Left kidney (tissue), 2 donors: ENCODE results near the gene TTC28. TPM values are rescaled to one million over a fixed set of nuclear protein-coding genes. Genes with fewer than 3 reads are reported as not detected.
"Not testable (repeated sequence)": the region's sequence is repeated elsewhere in the genome, so short reads cannot be mapped to it uniquely, and the experiment has no call there.

Experiments used
- DNase-seq: peaks from one replicate; pipeline ENCODE4 v3.0.0-alpha.2; 2013
- polyA plus RNA-seq: library from polyadenylated mRNA; unstranded; fragments of 120-200 nt; gene quantifications from one replicate; pipeline ENCODE4 v1.2.1, GENCODE V29; 2013; ENCODE audit not compliant: insufficient read length

Gene TTC28
- polyA plus RNA-seq, 1 donor = 45.8 TPM

DNA sequence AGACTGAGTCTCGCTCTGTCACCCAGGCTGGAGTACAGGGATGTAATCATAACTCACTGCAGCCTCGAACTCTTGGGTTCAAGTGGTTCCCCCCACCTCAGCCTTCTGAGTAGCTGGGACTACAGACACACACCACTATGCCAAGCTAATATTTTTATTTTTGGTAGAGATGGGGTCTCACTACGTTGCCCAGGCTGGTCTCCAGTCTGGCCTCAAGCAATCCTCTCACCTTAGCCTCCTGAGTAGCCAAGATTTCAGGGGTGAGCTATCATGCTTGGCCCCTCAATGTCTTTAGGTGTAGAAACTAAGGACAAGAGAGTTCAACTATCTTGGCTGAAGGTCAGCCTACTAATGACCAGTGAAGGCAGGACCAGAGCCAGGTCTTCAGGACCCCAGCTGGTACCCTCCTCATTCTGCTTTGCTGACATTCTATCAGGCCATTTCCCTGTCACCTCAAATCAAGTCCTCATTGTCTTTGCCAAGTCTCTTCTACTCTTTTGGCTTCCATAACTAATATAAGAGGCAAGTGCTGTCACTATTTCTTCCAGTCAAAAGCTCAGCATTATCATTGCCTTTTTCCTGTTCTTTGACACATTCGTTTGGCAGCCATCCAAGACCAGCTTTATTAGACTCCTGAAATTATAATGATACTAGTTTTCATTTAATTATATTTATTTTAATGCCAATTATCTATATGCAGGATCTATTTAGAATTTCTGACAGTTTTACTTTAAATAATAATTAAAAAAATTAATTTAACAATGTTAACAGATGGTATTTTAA lies 496.4 kb downstream of the TTC28 start:
- DNase-seq = no peak

- no peak for DNase-seq
Observed at GRCh38 chr22:28180804-28181731, 498.6 kb downstream of the TTC28 start.

DNA sequence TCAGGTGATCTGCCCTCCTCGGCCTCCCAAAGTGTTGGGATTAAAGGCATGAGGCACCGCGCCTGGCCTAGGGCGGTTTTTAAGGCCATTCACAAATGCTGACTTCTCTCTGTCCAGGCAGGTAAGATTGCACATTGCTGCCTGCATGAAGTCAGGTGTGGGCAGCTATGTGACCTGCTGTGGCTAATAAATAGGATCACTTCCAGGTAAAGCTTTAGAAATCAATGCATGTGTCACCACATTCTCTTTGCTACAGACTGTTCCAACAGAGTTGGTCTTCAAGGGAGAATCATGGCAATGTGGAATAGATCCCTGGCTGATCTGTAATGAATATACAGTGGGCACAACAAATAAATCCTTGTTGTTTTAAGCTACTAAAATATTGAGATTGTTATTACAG lies 500.2 kb downstream of the TTC28 start:
- no peak for DNase-seq

GRCh38 chr22:28175730-28176492 lies 503.7 kb downstream of the TTC28 start:
- no peak for DNase-seq

- no peak for DNase-seq
Observed at GRCh38 chr22:28174509-28174908, 505.1 kb downstream of the TTC28 start.

- DNase-seq = no peak
Observed at GRCh38 chr22:28172892-28173670, 506.6 kb downstream of the TTC28 start.

DNA sequence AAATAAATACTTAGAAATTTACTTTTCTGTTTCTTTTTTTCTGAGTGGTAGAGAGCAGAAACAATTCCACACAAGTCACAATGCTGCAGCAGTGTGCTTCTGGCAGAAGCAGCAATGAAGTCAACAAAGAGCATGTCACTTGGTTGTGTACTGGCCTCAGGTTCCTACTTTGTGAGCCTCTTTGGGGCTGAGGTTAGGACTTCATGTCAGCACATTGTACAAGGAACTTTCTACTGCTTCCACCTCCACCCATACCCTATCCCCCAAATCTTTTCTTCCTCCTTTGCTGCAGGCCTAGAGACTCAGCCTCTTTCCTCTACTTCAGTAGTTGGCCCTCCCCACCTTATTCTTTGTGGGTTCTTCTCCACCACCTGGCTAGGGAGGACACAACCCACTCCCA lies 507.9 kb downstream of the TTC28 start:
- DNase-seq = no peak

DNA sequence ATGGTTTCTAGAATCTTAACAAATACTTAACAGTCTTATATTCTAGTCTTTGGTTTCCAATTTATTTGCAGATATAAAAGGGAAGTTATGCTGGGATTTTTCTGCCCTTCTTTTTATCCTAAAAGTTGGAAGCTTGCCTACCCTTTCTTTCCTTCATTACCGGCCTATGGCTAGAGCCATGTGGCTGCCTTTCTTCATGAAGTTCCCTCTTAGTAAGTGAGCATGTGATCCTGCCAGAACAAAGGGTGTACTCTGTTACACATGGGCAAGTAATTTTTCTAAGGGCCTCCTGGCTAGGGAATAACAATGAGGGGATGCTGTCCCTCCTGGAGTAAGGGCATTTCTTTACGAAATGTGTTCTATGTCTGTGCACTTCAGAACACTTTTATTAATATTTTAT lies 508.5 kb downstream of the TTC28 start:
- no peak for DNase-seq

DNA sequence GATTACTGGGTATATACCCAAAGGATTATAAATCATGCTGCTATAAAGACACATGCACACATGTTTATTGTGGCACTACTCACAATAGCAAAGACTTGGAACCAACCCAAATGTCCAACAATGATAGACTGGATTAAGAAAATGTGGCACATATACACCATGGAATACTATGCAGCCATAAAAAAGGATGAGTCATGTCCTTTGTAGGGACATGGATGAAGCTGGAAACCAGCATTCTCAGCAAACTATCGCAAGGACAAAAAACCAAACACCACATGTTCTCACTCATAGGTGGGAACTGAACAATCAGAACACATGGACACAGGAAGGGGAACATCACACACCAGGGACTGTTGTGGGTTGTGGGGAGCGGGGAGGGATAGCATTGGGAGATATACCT lies 510.3 kb downstream of the TTC28 start:
- DNase-seq = not testable (repeated sequence)

GRCh38 chr22:28155808-28156207 lies 523.8 kb downstream of the TTC28 start:
- DNase-seq = no peak

GRCh38 chr22:28154861-28155260 lies 524.8 kb downstream of the TTC28 start:
- DNase-seq = no peak

GRCh38 chr22:28151151-28151816 lies 528.4 kb downstream of the TTC28 start:
- DNase-seq = no peak

DNA sequence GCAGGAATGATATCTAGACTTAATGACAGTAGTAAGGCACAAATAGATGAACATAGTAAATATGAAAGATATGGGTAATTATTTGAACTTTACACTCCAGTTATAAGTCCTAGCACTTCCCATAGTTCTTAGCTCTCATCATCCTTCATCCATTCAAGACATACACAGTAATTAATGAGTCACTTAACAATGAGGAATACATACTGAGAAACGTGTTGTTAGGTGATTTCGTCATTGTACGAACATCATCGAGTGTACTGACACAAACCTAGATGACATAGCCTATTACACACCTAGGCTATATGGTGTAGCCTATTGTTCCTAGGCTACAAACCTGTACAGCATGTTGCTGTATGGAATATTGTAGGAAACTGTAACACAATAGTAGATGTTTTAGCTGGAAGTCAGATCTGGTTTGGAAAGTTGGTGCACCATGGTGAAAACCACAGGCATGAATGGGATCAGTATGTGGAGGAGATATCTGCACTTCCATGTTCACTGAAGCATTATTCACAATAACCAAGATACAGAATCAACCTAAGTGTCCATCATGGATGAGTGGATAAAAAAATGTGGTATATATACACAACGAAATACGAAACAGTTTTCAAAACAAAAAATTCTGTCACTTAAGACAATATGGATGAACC lies 530.7 kb downstream of the TTC28 start:
- DNase-seq = no peak

GRCh38 chr22:28147401-28147800 lies 532.2 kb downstream of the TTC28 start:
- DNase-seq = no peak

GRCh38 chr22:28146401-28147314 lies 533.0 kb downstream of the TTC28 start:
- DNase-seq = no peak

GRCh38 chr22:28143961-28144745 lies 535.5 kb downstream of the TTC28 start:
- DNase-seq = no peak

DNA sequence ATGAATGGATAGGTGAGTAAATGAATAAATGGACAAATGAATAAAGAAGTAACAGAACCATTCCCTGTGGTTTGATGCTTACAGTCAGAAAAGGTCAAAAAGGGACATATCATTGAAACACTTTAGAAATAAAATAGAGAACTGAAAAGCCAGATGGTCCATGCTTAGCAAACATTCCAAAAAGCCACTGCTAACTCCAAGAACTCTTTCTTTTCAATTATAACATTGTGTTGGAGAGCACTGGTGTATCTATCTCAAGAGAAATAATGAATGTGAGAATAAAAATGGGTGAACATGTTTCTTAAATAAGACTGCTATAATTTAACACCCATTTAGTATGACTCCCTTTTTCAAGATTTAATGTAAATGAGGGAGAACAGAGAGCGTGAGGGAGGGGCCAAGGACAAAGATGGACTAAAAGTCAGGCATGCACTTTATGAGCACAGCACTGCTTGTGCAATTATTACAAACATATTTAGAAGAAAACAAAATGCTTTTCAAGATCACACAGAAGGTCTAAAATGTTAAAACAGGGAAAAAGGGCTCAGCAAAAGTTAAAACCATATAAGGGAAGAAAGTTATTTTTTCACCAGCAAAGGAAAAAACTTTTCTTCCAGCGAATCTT lies 536.3 kb downstream of the TTC28 start:
- no peak for DNase-seq

GRCh38 chr22:28142361-28142961 lies 537.2 kb downstream of the TTC28 start:
- peak; percentile 47 for DNase-seq
